H1 (cell line): ENCODE measurements around the gene PAX5. TPM values are rescaled to one million over a fixed set of nuclear protein-coding genes. Genes with fewer than 3 reads are reported as not detected.

Experiments used
- HDAC6 ChIP-seq: IDR thresholded peaks from one replicate; pipeline ENCODE4 v1.7.1; 2012; ENCODE audit warnings: low read depth, mild to moderate bottlenecking, inconsistent platforms, low read length, moderate library complexity
- polyA plus RNA-seq, 7 experiments: library from polyadenylated mRNA; depleted of rRNA in 3 of 7; stranded (reverse) in 5 of 7; unstranded in 2 of 7; fragments of >200 nt in 5 of 7; fragments of 200-250 nt in 2 of 7; gene quantifications; 1 replicate in 5 of 7; 2 replicates in 1 of 7; 4 replicates in 1 of 7; pipeline versions ENCODE4 v1.2.1 to v1.2.3, GENCODE V29; 2011 to 2013; ENCODE audit warnings: missing spikeins in 2 of 7, mixed read lengths in 2 of 7
- total RNA-seq: library from RNA; stranded (reverse); fragmentation: NEBNext Ultra II Directional; extraction: Animal tissue kit (Norgen Biotek cat#: 25700); gene quantifications from 2 replicates; pipeline ENCODE4 v1.2.1, GENCODE V29; 2021

The PAX5 gene
- total and polyA plus RNA-seq, 2 of the 8 experiments (the other 6 are each of a cell fraction or from before 2014, with no cell fraction given), result 0.29 to 0.43 TPM

GRCh38 chr9:37035648-37036370 is 1.7 kb upstream of the PAX5 start (continued):
- no peak for TF ChIP-seq HDAC6
- TF ChIP-seq, all 59 proteins: peak for 4
